ENCODE results near the gene LYPLAL1. TPM values are rescaled to one million over a fixed set of nuclear protein-coding genes. Genes with fewer than 3 reads are reported as not detected.

The LYPLAL1 gene
- polyA plus RNA-seq (2012; ENCODE audit: insufficient read depth, insufficient read length) = 29.7 TPM

DNA sequence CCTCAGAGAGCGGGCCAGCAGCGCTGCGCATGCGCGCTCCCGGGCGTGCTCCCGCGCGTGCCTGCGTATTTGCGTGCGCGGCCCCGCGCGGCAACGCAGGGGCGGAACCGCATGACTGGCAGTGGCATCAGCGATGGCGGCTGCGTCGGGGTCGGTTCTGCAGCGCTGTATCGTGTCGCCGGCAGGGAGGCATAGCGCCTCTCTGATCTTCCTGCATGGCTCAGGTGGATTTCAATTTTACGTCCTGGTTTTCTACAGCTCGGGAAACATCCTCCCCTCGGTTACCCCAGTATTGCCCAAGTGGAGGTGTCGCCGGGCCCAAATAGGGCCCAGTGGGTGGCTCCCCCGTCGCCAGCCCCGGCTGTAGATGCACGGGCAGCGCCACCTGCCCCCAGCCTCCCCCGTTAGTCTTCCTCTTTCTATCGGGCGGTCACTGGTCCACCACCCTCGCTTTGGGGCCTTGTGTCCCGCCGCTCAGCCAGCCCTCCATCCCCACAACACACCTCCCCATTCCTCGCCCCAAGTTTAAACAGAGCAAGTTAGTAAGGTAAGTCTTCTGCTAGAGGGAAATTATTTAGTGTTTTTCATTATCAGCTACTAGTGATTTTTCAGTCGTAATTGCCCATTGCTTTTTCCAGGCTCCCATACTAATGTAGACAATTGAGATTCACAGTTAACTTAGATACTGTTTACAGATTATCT lies at the start of gene LYPLAL1:
Gene LYPLAL1 (plus strand): TSS at position 121 of the 702 bp plus-strand sequence. CDS start 13 bp downstream, at position 134.
- peak within 1 kb of the TSS; percentile 83 for H3K4me3 ChIP-seq (ENCODE audit: low read length)
- DNase-seq (ENCODE audit: low read depth, low spot score) = peak; percentile 81

DNA sequence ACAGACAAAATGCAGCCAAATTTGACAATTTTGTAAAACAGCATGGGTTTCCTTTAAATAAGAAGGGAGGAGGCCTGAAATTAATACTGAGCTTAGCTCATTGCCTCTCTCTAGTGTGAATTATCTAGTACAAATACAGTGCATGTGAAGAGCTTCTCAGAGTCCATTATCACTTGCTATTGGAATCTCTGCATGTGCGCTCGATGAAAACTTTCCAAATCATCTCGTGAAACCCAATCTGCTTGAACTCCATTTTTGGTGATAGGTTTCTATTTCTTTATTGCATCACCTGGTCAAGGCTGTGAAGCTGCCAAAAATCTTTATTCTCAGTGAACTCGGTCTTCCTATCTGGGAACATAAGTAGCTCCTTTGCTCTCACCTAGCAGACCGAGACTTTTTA lies 49.5 kb upstream of the LYPLAL1 start:
- H3K4me3 ChIP-seq (ENCODE audit: low read length) = no peak overlapping the region
- DNase-seq (ENCODE audit: low read depth, low spot score) = no peak

GRCh38 chr1:219125342-219125741 lies 48.3 kb upstream of the LYPLAL1 start:
- DNase-seq (ENCODE audit: low read depth, low spot score) = no peak
- no peak overlapping the region for H3K4me3 ChIP-seq (ENCODE audit: low read length)

GRCh38 chr1:219126377-219126776 lies 47.3 kb upstream of the LYPLAL1 start:
- no peak overlapping the region for H3K4me3 ChIP-seq (ENCODE audit: low read length)

DNA sequence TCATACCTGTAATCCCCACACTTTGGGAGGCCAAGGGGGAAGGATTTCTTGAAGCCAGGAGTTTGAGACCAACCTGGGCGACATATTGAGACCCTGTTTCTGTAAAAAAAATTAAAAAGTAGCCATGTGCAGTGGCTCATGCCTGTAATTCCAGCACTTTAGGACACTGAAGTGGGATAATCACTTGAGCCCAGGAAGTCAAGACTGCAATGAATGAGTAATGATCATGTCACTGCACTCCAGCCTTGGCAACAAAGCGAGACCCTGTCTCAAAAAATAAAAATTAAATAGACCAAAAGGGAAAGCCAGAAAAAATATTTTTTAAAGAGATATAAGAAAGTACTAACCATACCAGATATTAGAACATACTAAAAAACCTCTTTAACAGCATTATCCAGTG lies 44.7 kb upstream of the LYPLAL1 start:
- H3K4me3 ChIP-seq (ENCODE audit: low read length) = no peak overlapping the region
- no peak for DNase-seq (ENCODE audit: low read depth, low spot score)

More at GRCh38 chr1:219126377-219126776, 47.3 kb upstream of the LYPLAL1 start:
- no peak for DNase-seq (ENCODE audit: low read depth, low spot score)

- no peak for DNase-seq (ENCODE audit: low read depth, low spot score)
- no peak overlapping the region for H3K4me3 ChIP-seq (ENCODE audit: low read length)
Measured at GRCh38 chr1:219130366-219130935, 43.2 kb upstream of the LYPLAL1 start.

DNA sequence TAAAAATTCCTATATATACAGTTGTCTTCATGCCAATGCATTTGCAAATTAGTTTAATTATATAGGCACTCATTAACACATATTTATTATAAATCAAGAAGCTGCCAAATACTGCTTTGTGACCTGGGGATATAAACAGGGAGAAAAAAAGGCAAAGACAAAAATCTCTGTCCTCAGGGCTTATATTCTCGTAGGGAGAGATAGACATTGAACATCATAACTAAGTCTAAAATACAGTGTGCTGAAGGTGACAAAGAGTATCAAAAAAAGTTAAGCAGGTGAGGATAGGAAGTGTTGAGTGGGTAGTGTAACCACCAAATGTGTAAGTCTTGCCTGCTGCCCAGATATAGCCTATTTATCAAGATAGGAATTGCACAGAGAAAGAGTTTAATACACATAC lies 40.7 kb upstream of the LYPLAL1 start:
- DNase-seq (ENCODE audit: low read depth, low spot score) = no peak
- no peak overlapping the region for H3K4me3 ChIP-seq (ENCODE audit: low read length)

- DNase-seq (ENCODE audit: low read depth, low spot score) = no peak
- H3K4me3 ChIP-seq (ENCODE audit: low read length) = no peak overlapping the region
Measured at GRCh38 chr1:219138747-219139146, 34.9 kb upstream of the LYPLAL1 start.

- DNase-seq (ENCODE audit: low read depth, low spot score) = no peak
- no peak overlapping the region for H3K4me3 ChIP-seq (ENCODE audit: low read length)
Measured at GRCh38 chr1:219140303-219140877, 33.3 kb upstream of the LYPLAL1 start.

DNA sequence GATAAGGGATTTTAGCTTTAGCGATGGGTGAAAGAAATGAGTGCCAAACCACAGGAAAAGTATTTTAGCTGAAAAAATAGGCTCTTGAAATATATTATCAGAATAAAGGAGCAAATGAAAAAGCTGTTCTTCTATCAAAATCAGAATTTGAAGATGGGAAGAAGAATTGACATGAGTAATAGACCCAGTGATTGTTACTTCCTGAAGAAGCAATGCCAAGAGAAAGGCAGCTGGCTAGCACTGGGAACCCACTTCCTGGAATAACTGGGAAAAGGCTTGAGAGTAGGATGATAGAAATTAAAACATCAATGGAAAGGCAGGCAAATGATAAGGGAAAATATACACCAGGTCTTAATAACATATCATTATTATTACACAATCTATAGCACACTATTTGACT lies 29.9 kb upstream of the LYPLAL1 start:
- no peak for DNase-seq (ENCODE audit: low read depth, low spot score)
- H3K4me3 ChIP-seq (ENCODE audit: low read length) = no peak overlapping the region

DNA sequence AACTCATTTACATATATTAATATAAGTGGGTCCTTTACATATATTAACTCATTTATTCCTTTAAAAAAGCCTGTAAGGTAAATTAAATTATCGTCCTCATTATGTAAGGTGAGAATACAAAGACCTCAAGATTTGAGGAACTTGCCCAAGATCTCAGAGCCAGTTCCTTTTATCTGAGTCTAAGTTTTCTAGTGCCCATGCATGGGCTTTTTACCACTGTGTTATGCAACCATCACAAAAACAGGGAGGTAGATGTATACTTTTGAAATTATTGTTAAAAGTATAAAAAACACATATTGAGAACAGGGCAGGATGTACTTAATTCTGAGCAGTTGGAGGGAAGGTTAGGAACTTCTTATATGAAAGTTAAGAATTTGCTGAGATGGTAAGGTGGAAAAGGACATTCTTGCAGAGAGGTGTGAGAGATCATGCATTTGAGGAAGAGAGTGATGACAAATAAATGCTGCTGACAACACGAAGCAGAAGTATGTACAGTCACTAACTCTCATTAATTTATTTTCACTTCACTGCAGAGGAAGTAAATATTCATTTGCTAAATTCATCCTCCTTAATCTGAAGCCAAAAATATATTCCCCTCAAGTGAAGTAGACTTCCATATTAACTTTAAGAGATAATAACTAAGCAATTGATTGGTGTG lies 28.9 kb upstream of the LYPLAL1 start:
- DNase-seq (ENCODE audit: low read depth, low spot score) = no peak
- no peak overlapping the region for H3K4me3 ChIP-seq (ENCODE audit: low read length)

- no peak for DNase-seq (ENCODE audit: low read depth, low spot score)
- no peak overlapping the region for H3K4me3 ChIP-seq (ENCODE audit: low read length)
Measured at GRCh38 chr1:219147571-219148019, 26.1 kb upstream of the LYPLAL1 start.

- no peak overlapping the region for H3K4me3 ChIP-seq (ENCODE audit: low read length)
- DNase-seq (ENCODE audit: low read depth, low spot score) = no peak
Measured at GRCh38 chr1:219149009-219149577, 24.6 kb upstream of the LYPLAL1 start.

GRCh38 chr1:219149953-219150352 lies 23.7 kb upstream of the LYPLAL1 start:
- DNase-seq (ENCODE audit: low read depth, low spot score) = no peak
- H3K4me3 ChIP-seq (ENCODE audit: low read length) = no peak overlapping the region

DNA sequence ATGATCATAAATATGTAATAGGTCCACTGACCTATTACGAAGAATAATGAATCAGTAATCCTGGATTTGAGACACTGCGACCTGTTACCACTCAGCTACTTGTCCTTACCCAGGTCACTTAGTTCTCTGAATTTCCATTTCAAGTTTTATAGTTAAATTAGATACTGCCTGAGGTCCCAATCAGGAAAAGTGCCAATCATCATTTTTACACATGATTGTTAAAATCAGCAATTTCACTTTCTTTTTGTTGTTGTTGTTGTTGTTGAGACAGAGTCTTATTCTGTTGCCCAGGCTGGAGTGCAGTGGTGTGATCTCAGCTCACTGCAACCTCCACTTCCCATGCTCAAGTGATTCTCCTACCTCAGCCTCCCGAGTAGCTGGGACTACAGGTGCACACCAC lies 22.8 kb upstream of the LYPLAL1 start:
- H3K4me3 ChIP-seq (ENCODE audit: low read length) = no peak overlapping the region
- no peak for DNase-seq (ENCODE audit: low read depth, low spot score)

GRCh38 chr1:219151467-219151866 lies 22.2 kb upstream of the LYPLAL1 start:
- H3K4me3 ChIP-seq (ENCODE audit: low read length) = no peak overlapping the region

DNA sequence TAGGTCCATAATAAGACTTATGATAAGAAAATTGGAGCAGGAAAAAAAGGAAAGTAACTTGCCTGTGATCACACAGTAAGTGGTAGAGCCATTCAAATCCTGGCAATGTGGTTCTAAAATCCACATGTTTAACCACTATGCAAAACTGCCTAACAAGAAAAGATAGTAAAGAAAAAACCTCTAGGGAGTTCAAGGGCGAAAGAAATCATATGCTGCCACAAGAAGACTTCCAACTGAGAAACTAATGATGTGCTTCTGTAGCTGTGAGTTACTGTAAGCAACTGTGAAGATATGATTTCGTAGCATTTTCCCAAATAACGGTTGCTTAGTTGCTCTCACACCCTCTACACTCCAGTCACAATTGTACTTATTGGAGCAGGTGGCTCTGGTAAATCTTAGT lies 20.9 kb upstream of the LYPLAL1 start:
- DNase-seq (ENCODE audit: low read depth, low spot score) = no peak
- no peak overlapping the region for H3K4me3 ChIP-seq (ENCODE audit: low read length)

More at GRCh38 chr1:219151467-219151866, 22.2 kb upstream of the LYPLAL1 start:
- no peak for DNase-seq (ENCODE audit: low read depth, low spot score)

DNA sequence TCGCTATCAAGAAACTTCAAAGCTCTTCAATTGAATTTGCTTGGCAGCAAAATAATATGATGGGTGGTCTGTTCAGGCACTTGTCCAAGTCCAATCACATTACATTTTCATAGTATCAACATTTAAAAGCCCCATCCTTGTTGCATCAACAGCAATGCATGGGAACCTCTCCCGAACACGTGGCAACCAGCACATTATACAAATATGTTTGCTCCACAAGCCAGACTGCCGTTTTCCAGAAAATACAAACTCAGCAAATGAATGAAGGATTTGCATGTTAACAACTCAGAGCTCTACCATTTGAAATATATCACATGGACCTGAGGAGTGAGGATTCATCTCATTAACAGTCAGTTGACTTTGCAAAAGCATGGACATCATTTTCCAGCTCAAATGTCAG lies 20.0 kb upstream of the LYPLAL1 start:
- H3K4me3 ChIP-seq (ENCODE audit: low read length) = no peak overlapping the region
- no peak for DNase-seq (ENCODE audit: low read depth, low spot score)

DNA sequence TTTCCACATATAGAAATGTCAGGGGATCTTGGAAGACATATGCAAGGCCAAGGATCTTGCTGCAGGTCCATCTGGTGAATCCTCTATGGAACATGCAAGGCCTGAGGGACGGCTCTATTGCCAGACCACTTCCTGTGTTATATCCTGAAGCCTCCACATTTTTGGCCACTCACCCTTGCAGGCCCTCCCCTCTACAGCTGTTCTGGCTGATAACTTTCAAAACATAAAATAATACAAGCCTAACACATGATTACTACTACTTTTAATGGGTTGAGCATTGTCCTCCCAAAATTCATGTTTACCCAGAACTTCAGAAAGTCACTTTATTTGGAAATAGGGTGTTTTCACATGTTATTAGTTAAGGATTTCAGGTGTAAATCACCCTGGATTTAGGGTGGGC lies 18.5 kb upstream of the LYPLAL1 start:
- DNase-seq (ENCODE audit: low read depth, low spot score) = no peak

More for the DNA sequence above, 18.5 kb upstream of the LYPLAL1 start:
- no peak overlapping the region for H3K4me3 ChIP-seq (ENCODE audit: low read length)
